DOHH2 (cell line): Measurements from ENCODE around the gene CYB5R3.
"Not testable (repeated sequence)": the region's sequence is repeated elsewhere in the genome, so short reads cannot be mapped to it uniquely, and the experiment has no call there.

Experiments used
- H3F3A ChIP-seq: fragments of 200-600 bp; sonication (generic), shearing (Covaris generic); 2 replicates; pipeline ENCODE4 v1.6.0; 2016; ENCODE audit warnings: antibody characterized with exemption, mild to moderate bottlenecking; ENCODE audit not compliant: control insufficient read depth, insufficient read depth
- H3K27ac ChIP-seq: fragments of 200-600 bp; sonication (generic); 2 replicates; pipeline ENCODE4 v1.5.1; 2014; ENCODE audit warnings: low read depth, mild to moderate bottlenecking, low read length, moderate library complexity
- H3K27me3 ChIP-seq: fragments of 200-600 bp; sonication (generic); 2 replicates; pipeline ENCODE4 v1.6.1; 2014; ENCODE audit warnings: mild to moderate bottlenecking, low read length, mixed read lengths; ENCODE audit not compliant: control insufficient read depth
- H3K36me3 ChIP-seq: fragments of 200-600 bp; sonication (generic); 2 replicates; pipeline ENCODE4 v1.6.1; 2014; ENCODE audit warnings: mild to moderate bottlenecking, low read length, moderate library complexity, mixed read lengths; ENCODE audit not compliant: control insufficient read depth
- H3K4me1 ChIP-seq: fragments of 200-600 bp; sonication (generic); 2 replicates; pipeline ENCODE4 v1.6.1; 2014; ENCODE audit warnings: mild to moderate bottlenecking, low read length, mixed read lengths; ENCODE audit not compliant: control insufficient read depth
- H3K4me2 ChIP-seq: fragments of 200-600 bp; sonication (generic); 2 replicates; pipeline ENCODE4 v1.6.0; 2014; ENCODE audit warnings: mild to moderate bottlenecking, low read length, moderate library complexity
- H3K4me3 ChIP-seq: fragments of 200-600 bp; sonication (generic); 2 replicates; pipeline ENCODE4 v1.5.1; 2014; ENCODE audit warnings: mild to moderate bottlenecking, low read length, mixed read lengths
- H3K79me2 ChIP-seq: fragments of 200-600 bp; sonication (generic); 2 replicates; pipeline ENCODE4 v1.6.1; 2014; ENCODE audit warnings: mild to moderate bottlenecking, low read length, mixed read lengths; ENCODE audit not compliant: control insufficient read depth
- H3K9me2 ChIP-seq: fragments of 200-600 bp; sonication (generic); replicated peaks from 2 replicates; pipeline ENCODE4 v1.6.1; 2014; ENCODE audit warnings: mild to moderate bottlenecking, low read length, mixed read lengths; ENCODE audit not compliant: control insufficient read depth
- H3K9me3 ChIP-seq: fragments of 200-600 bp; sonication (generic); 2 replicates; pipeline ENCODE4 v1.6.1; 2014; ENCODE audit warnings: antibody characterized with exemption, low read length, mixed read lengths; ENCODE audit not compliant: control insufficient read depth, insufficient read depth
- H4K20me1 ChIP-seq: fragments of 200-600 bp; sonication (generic); 2 replicates; pipeline ENCODE4 v1.6.0; 2014; ENCODE audit warnings: low read depth, mild to moderate bottlenecking, antibody characterized with exemption, low read length, moderate library complexity; ENCODE audit not compliant: control insufficient read depth, insufficient read depth
- CTCF ChIP-seq: fragments of 200-600 bp; sonication (generic); IDR thresholded peaks from one replicate; pipeline ENCODE4 v1.5.1; 2014; ENCODE audit warnings: antibody characterized with exemption, mild to moderate bottlenecking, low read depth, low read length; ENCODE audit not compliant: poor library complexity, severe bottlenecking
- EZH2phosphoT487 ChIP-seq: fragments of 200-600 bp; sonication (generic); IDR thresholded peaks from 2 replicates; pipeline ENCODE4 v1.6.1; 2017; ENCODE audit warnings: borderline replicate concordance, mild to moderate bottlenecking, antibody characterized with exemption, low read length, moderate library complexity, mixed read lengths

CYB5R3 gene

GRCh38 chr22:42584364-42584940 lies 64.7 kb downstream of the CYB5R3 start:
- no peaks in the 10 kb centered on the region for H3K9me3 ChIP-seq
- H3K36me3 ChIP-seq: peaks cover 77% of the 10 kb centered on the region
- H3K4me3 ChIP-seq: no peak overlapping the region
- TF ChIP-seq CTCF (no peak), EZH2phosphoT487 (no peak)
- peaks cover 36% of the 10 kb centered on the region for H3K4me1 ChIP-seq
- H3K27me3 ChIP-seq: no peaks in the 10 kb centered on the region
- peaks cover 15% of the 10 kb centered on the region for H3F3A ChIP-seq
- peaks cover 35% of the 10 kb centered on the region for H3K79me2 ChIP-seq
- no peaks in the 10 kb centered on the region for H3K9me2 ChIP-seq
- no peak overlapping the region for H3K27ac ChIP-seq
- no peak overlapping the region for H3K4me2 ChIP-seq
- no peaks in the 10 kb centered on the region for H4K20me1 ChIP-seq

GRCh38 chr22:42582987-42583386 lies 66.2 kb downstream of the CYB5R3 start:
- Histone ChIP-seq H3K79me2 (peaks cover 45% of the 10 kb centered on the region), H3F3A (peaks cover 15% of the 10 kb centered on the region), H3K4me2 (peak overlapping the region; percentile 79), H3K36me3 (peaks cover 82% of the 10 kb centered on the region), H3K9me2 (no peaks in the 10 kb centered on the region), H3K4me1 (peaks cover 26% of the 10 kb centered on the region), H4K20me1 (no peaks in the 10 kb centered on the region), H3K27ac (peak overlapping the region; percentile 79), H3K27me3 (no peaks in the 10 kb centered on the region), H3K4me3 (peak overlapping the region; percentile 83; the same call in 1 of the 2 replicates), H3K9me3 (no peaks in the 10 kb centered on the region)
- no peak for TF ChIP-seq CTCF

GRCh38 chr22:42581762-42582716 lies 67.2 kb downstream of the CYB5R3 start:
- H3K79me2 ChIP-seq: peaks cover 50% of the 10 kb centered on the region
- H3K4me1 ChIP-seq: peaks cover 20% of the 10 kb centered on the region
- peaks cover 15% of the 10 kb centered on the region for H3F3A ChIP-seq
- peak overlapping the region; percentile 79 for H3K4me2 ChIP-seq
- H3K27ac ChIP-seq: peak overlapping the region; percentile 79
- H3K4me3 ChIP-seq: peak overlapping the region; percentile 83
- H3K27me3 ChIP-seq: no peaks in the 10 kb centered on the region
- no peaks in the 10 kb centered on the region for H3K9me3 ChIP-seq
- H3K9me2 ChIP-seq: no peaks in the 10 kb centered on the region
- no peaks in the 10 kb centered on the region for H4K20me1 ChIP-seq
- H3K36me3 ChIP-seq: peaks cover 83% of the 10 kb centered on the region
- no peak for TF ChIP-seq CTCF
- no peak for TF ChIP-seq EZH2phosphoT487

- H3K27me3 ChIP-seq, H3K9me3 ChIP-seq, H3K9me2 ChIP-seq, H4K20me1 ChIP-seq: not testable (repeated sequence)
- H3K79me2 ChIP-seq: peaks cover 50% of the 10 kb centered on the region
- H3K27ac ChIP-seq: peak overlapping the region; percentile 79
- peaks cover 15% of the 10 kb centered on the region for H3F3A ChIP-seq
- H3K4me1 ChIP-seq: peaks cover 20% of the 10 kb centered on the region
- H3K4me2 ChIP-seq: peak overlapping the region; percentile 80
- peaks cover 77% of the 10 kb centered on the region for H3K36me3 ChIP-seq
- peak overlapping the region; percentile 83 for H3K4me3 ChIP-seq
Observed at GRCh38 chr22:42581194-42581761, 67.9 kb downstream of the CYB5R3 start.

- H3K9me2 ChIP-seq, H3K27me3 ChIP-seq, H4K20me1 ChIP-seq, H3K4me3 ChIP-seq, H3K4me2 ChIP-seq, H3K27ac ChIP-seq, H3K9me3 ChIP-seq: not testable (repeated sequence)
- H3F3A ChIP-seq: peaks cover 15% of the 10 kb centered on the region
- H3K4me1 ChIP-seq: peaks cover 20% of the 10 kb centered on the region
- H3K79me2 ChIP-seq: peaks cover 50% of the 10 kb centered on the region
- peaks cover 65% of the 10 kb centered on the region for H3K36me3 ChIP-seq
Observed at GRCh38 chr22:42580040-42580439, 69.2 kb downstream of the CYB5R3 start.
